Measurements from ENCODE around the gene ARHGEF3.

Gene ARHGEF3

DNA sequence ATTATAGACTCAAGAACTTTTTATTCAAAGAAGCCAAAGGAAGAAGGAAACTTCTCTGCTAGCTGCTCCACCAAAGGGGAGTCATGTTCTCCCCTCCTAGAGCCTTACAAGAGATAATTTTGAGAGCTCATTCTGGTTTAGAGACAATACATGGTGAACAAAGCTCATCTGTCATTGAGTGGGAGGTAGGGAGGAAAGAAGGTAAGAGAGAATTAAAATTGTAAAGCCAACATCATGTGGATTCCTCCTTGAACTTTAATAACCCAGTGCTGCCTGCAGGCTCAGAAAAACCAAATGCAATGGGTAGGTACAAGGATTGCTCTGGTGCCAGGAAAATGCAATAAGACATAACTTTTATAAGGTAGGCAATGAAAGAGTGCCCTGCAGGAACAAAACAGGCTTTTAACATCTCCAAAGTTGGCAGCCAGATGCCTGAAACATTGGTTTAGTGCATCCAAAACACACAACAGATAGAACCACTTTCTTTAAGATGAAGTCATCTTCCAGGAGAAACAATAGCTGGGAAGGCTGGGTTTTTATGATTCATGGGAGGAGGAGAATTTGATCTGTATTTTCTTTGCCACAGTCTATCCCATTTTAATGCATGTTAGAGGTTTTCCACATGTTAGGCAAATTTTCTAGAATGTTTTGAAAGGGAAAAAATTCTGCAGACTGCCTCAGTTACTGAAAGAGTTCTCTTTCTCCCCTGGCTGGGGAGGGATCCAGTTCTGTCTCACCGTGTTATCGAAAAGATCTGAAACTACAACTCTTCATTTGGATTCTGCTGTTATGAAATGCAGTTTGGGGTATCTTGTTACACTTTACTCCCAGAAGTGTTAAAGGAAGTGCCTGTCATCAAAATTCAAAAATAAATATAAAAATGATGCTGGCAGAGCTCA is 11.3 kb upstream of the ARHGEF3 start:
- TF ChIP-seq, protein P1, sequence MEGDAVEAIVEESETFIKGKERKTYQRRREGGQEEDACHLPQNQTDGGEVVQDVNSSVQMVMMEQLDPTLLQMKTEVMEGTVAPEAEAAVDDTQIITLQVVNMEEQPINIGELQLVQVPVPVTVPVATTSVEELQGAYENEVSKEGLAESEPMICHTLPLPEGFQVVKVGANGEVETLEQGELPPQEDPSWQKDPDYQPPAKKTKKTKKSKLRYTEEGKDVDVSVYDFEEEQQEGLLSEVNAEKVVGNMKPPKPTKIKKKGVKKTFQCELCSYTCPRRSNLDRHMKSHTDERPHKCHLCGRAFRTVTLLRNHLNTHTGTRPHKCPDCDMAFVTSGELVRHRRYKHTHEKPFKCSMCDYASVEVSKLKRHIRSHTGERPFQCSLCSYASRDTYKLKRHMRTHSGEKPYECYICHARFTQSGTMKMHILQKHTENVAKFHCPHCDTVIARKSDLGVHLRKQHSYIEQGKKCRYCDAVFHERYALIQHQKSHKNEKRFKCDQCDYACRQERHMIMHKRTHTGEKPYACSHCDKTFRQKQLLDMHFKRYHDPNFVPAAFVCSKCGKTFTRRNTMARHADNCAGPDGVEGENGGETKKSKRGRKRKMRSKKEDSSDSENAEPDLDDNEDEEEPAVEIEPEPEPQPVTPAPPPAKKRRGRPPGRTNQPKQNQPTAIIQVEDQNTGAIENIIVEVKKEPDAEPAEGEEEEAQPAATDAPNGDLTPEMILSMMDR (conservative IDR thresholded peaks at IDR 0.05; ENCODE audit: low read length), result no peak
- no peak overlapping the region for H3K4me3 ChIP-seq (ENCODE audit: low read length)
- DNase-seq (ENCODE audit: low read depth), result no peak

DNA sequence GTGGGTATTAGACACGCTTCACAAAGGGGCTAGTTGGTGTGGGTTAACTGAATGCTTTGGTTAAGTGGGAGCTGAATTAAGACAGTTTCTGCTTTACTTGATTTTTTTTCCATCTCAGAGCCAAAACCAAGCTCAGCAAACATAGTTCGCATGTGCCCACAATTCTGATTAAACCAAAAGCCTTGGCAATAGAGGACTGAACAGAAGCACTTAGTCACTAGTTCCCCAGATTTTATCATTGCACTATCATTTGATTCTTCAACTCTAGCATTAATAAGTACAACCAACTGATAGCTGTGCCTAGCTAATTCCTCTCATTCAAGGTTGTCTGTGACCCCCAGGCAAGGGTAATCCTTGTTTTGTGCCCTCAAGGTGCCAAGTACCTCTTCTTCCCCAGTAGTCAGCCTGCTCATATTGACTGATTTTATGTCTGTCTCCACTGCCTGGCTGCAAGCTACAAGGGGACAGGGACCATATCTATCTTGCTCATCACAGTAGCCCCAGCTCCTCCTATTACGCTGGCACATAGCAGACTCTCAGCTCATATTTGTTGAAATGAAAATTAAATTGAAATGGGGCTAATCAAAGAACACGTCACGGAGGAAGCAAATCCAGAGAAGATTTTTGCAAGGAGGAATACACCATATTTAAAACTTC is 9.9 kb upstream of the ARHGEF3 start:
- H3K4me3 ChIP-seq (ENCODE audit: low read length), result no peak overlapping the region
- TF ChIP-seq, protein P1 (conservative IDR thresholded peaks at IDR 0.05; ENCODE audit: low read length), result no peak
- DNase-seq (ENCODE audit: low read depth), result no peak

DNA sequence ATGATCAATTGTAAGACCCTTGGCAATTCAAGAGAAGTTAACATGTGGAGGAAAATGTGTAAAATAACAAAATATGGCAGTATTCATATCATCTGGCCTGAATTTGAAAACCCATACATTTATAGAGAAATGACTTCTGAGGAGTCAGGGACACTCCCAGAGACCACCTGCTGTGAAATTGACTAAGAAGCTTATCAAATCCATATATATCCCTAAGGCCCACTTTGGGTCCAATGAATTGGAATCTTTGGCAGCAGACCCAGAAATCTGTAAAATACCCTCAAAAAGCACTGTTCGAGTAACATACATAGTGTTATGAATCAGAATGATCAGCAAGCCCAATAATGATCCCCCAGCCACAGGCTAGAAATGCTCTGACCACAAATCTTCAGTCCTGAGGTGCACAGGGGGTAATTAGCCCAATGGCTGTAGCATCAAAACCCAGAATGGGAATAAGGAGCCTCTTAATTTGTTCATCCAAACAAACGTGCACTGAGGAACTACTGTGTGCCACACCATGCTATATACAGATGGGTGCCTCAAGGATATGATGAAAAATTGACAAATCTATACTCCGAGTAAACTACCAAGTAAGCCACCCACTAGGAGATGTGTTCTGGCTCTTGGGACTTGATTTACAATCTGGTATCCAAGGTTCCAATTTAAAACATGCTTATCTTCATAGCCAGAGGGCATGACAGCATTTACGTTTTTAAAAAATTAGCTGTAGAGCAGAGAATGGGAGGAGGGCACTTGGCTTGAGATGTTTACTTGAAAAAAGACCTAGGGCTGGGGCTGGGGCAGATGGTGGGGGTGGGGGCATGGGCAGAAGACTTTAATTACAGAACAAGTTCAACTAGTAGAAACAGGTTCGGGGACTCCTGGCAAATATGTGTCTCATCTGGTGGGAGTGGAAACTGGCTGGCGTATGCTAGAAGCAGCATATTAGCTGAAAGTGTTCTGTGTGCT is 9.1 kb upstream of the ARHGEF3 start:
- no peak overlapping the region for H3K4me3 ChIP-seq (ENCODE audit: low read length)
- no peak for DNase-seq (ENCODE audit: low read depth)
- TF ChIP-seq, protein P1 (conservative IDR thresholded peaks at IDR 0.05; ENCODE audit: low read length), result no peak

- no peak overlapping the region for H3K4me3 ChIP-seq (ENCODE audit: low read length)
- TF ChIP-seq, protein P1 (conservative IDR thresholded peaks at IDR 0.05; ENCODE audit: low read length), result no peak
- no peak for DNase-seq (ENCODE audit: low read depth)
Observed at GRCh38 chr3:56806407-56806806, 4.7 kb upstream of the ARHGEF3 start.

GRCh38 chr3:56802790-56803189 is 1.0 kb upstream of the ARHGEF3 start:
- no peak for DNase-seq (ENCODE audit: low read depth)
- TF ChIP-seq, protein P1 (conservative IDR thresholded peaks at IDR 0.05; ENCODE audit: low read length), result no peak
- no peak overlapping the region for H3K4me3 ChIP-seq (ENCODE audit: low read length)

GRCh38 chr3:56802378-56802745 is 613 bp upstream of the ARHGEF3 start:
- no peak for DNase-seq (ENCODE audit: low read depth)

More at GRCh38 chr3:56802378-56802745, 613 bp upstream of the ARHGEF3 start:
- TF ChIP-seq, protein P1 (conservative IDR thresholded peaks at IDR 0.05; ENCODE audit: low read length), result no peak
- H3K4me3 ChIP-seq (ENCODE audit: low read length), result peak overlapping the region; percentile 76

Data from AG10803 (cell line).